Measurements from ENCODE around the gene CDK5. TPM values are rescaled to one million over a fixed set of nuclear protein-coding genes. Genes with fewer than 3 reads are reported as not detected.
A peak's percentile ranks its signal among the peaks of the same experiment; 100 is the strongest.

Gene CDK5
- total RNA-seq, 6 donors from 2014 or later: 2.1 to 14.4 (median 10.1) TPM

- ATAC-seq (ENCODE audit: low FRiP score in 2 of 2): peak in 1 of 2 donors; percentile 2
- Histone ChIP-seq H3K9me3 (no peaks in the 10 kb centered on the region), H3K4me3 (no peak overlapping the region), H3K4me1 (peaks cover 13 to 17% (median 15%) of the 10 kb centered on the region in 4 donors), H3K36me3 (peaks cover 0 to 46% (median 35%) of the 10 kb centered on the region in 4 donors), H3K27me3 (no peaks in the 10 kb centered on the region), H3K27ac (peak overlapping the region in 1 of 4 donors; percentile 8)
- no peak for TF ChIP-seq EP300 (IDR thresholded peaks at IDR 0.05)
- no peak for TF ChIP-seq CTCF (IDR thresholded peaks at IDR 0.05)
- TF ChIP-seq POLR2AphosphoS5 (IDR thresholded peaks at IDR 0.05): no peak
- no peak for TF ChIP-seq POLR2A (IDR thresholded peaks at IDR 0.05)
- 75 to 78% methylated on average over 15 to 16 of the region's 18 CpGs for WGBS, 2 donors
- DNase-seq: peak in 1 of 2 donors; percentile 61
Measured at GRCh38 chr7:151039850-151040548, 17.7 kb downstream of the CDK5 start.

GRCh38 chr7:151038951-151039849 is 18.5 kb downstream of the CDK5 start:
- 29 to 45% methylated on average over 8 to 11 of the region's 12 CpGs for WGBS, 2 donors
- Histone ChIP-seq H3K4me3 (no peak overlapping the region), H3K4me1 (peaks cover 13 to 17% (median 15%) of the 10 kb centered on the region in 4 donors), H3K27me3 (no peaks in the 10 kb centered on the region), H3K27ac (peak overlapping the region in 3 of 4 donors; percentile 8 to 60 (median 16)), H3K9me3 (no peaks in the 10 kb centered on the region), H3K36me3 (peaks cover 0 to 48% (median 40%) of the 10 kb centered on the region in 4 donors)
- DNase-seq: peak; percentile 80 to 91
- peak; percentile 54 to 80 for ATAC-seq (ENCODE audit: low FRiP score in 2 of 2)
- TF ChIP-seq CTCF (IDR thresholded peaks at IDR 0.05) (no peak), POLR2A (IDR thresholded peaks at IDR 0.05) (peak in 1 of 4 donors; percentile 40), POLR2AphosphoS5 (IDR thresholded peaks at IDR 0.05) (peak in 1 of 2 donors; percentile 17), EP300 (IDR thresholded peaks at IDR 0.05) (no peak)

- no peak overlapping the region for H3K4me3 ChIP-seq
- WGBS, 2 donors: 85 to 92% methylated on average over 7 to 17 of the region's 17 CpGs
- H3K36me3 ChIP-seq: peaks cover 0 to 48% (median 34%) of the 10 kb centered on the region in 4 donors
- DNase-seq: peak in 1 of 2 donors; percentile 63
- ATAC-seq (ENCODE audit: low FRiP score in 2 of 2): no peak
- H3K9me3 ChIP-seq: no peaks in the 10 kb centered on the region
- H3K27ac ChIP-seq: no peak overlapping the region
- H3K27me3 ChIP-seq: no peaks in the 10 kb centered on the region
- TF ChIP-seq CTCF (IDR thresholded peaks at IDR 0.05) (no peak), POLR2AphosphoS5 (IDR thresholded peaks at IDR 0.05) (no peak), POLR2A (IDR thresholded peaks at IDR 0.05) (no peak)
- H3K4me1 ChIP-seq: peaks cover 13 to 17% (median 15%) of the 10 kb centered on the region in 4 donors
Measured at GRCh38 chr7:151035902-151036301, 21.8 kb downstream of the CDK5 start.

- H3K36me3 ChIP-seq: peaks cover 0 to 48% (median 34%) of the 10 kb centered on the region in 4 donors
- WGBS, 2 donors: 88 to 90% methylated on average over 20 to 21 of the region's 21 CpGs
- H3K27me3 ChIP-seq: no peaks in the 10 kb centered on the region
- H3K27ac ChIP-seq: no peak overlapping the region
- no peaks in the 10 kb centered on the region for H3K9me3 ChIP-seq
- TF ChIP-seq POLR2A (IDR thresholded peaks at IDR 0.05) (no peak), POLR2AphosphoS5 (IDR thresholded peaks at IDR 0.05) (no peak), EP300 (IDR thresholded peaks at IDR 0.05) (no peak), CTCF (IDR thresholded peaks at IDR 0.05) (no peak)
- peaks cover 13 to 21% (median 15%) of the 10 kb centered on the region in 4 donors for H3K4me1 ChIP-seq
- DNase-seq: peak in 1 of 2 donors; percentile 56
- no peak for ATAC-seq (ENCODE audit: low FRiP score in 2 of 2)
- no peak overlapping the region for H3K4me3 ChIP-seq
Measured at GRCh38 chr7:151035026-151035717, 22.5 kb downstream of the CDK5 start.

Measured in upper lobe of left lung (tissue), 6 donors.